HG03342 (cell line): Measurements from ENCODE around the gene COMMD3.

Experiments used
- ATAC-seq: cut with Tn5 transposase; IDR thresholded peaks from one replicate; pipeline ENCODE4 v1.9.1; 2021; ENCODE audit warnings: mild to moderate bottlenecking, moderate library complexity; ENCODE audit not compliant: unreplicated experiment

COMMD3 gene

DNA sequence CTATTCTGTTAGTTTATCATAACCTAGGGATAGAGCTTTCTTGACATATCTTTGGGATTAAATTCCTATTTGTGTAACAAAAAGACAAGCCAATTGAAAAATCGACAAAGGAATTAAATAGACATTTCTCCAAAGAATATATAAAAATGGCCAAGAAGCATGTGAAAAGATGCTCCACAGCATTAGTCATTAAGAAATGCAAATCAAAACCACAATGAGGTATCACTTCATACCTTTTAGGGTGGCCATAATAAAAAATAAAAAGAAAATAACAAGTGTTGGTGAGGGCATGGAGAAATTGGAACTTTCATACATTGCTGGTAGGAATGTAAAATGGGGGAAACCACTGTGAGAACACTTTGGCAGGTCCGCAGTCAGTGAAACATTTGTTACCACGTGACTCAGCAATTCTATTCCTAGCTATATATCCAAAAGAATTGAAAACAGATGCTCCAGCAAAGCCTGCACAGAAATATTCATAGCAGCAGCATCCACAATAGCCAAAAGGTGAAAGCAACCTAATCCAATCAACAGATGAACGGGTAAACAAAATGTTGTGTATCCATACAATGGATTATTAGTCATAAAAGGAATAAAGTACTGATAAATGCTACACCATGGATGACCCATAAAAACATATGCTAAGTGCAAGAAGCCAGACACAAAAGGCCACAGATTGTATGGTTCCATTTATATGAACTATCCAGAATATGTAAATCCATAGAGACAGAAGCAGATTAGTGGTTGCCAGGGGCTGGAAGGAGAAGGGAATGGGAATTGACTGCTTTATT, 49.7 kb downstream of the COMMD3 start:
- ATAC-seq = no peak

DNA sequence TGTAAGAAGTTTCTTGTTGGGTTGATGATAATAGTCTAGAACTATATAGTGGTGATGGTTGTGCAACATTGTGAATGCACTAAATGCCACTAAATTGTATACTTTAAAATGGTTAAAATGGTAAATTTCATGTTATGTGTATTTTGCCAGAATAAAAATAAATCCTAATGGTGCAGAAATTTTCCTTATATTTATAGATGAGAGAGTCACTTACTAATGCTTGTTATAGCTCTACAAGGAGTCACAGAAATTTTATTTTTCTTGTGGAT, 50.2 kb downstream of the COMMD3 start:
- ATAC-seq = no peak

DNA sequence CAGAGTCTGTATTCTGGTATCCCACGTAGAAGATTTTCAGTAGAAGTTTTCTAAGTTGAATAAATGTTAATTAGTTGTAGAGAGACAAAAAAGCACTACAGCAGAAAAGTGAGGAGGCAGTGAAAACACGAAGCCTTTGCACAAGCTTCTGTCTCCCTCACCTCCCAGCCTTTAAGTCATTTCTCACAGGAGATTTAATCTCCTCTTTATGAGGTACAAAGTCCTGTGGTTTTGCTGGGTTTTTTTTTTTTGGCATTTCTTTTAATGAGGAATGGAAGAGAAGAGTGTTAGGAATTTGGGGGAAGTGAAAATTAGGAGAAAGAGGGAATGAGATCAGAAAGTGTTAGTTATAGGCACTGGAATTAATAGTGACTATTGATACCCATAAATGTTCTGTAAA, 50.6 kb downstream of the COMMD3 start:
- ATAC-seq = no peak

DNA sequence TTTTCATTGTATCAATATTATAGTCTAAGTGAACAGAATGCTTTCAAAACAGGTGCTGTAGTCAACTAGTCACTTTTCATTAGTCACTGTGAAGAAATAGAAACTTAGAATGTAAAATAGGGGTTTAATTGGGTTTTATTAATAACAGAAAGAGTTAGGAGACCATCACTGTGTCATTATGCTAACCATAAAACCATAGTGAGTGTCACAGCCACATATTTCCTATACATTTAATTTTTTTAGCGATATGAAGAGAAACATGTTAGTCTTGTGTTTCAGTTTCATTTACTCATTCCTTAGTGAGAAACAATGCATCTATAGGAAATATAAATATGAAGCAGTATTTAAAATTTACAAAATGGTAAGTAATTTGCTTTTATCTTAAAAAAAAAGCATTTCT, 51.3 kb downstream of the COMMD3 start:
- ATAC-seq = no peak

DNA sequence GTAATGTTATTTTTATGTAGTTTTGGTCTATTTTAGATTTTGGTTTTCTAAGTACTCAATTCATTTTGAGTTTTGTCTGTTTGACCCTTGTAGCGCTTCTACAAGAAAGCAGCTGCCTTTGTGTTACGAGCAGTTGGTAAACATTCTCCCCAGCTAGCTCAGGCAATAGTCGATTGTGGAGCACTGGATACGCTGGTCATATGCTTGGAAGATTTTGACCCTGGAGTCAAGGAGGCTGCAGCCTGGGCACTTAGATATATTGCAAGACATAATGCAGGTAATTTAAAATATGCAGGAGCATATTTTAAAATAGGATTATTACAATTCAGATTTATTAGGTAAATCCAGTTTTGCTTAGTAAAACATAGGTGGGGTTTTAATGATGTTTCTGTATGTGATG, 52.2 kb downstream of the COMMD3 start:
- ATAC-seq = no peak

DNA sequence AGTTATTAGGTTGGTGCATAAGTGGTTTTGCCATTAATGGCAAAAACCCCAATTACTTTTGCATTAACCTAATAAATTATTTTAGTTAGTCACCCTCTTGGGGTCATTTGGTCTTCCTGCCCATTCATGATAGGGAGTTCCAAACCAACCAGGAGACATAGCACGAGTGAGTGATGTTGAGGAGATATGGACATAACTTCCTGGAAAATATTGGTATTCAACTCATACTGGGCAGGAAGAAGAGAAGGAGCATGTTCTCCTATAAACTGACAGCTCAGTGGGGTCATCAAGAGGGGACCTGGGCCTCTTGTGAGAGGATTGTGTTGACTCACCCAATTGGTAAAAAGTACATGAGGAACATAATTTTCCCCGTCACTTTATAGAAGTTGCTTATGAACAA, 52.8 kb downstream of the COMMD3 start:
- ATAC-seq = no peak

DNA sequence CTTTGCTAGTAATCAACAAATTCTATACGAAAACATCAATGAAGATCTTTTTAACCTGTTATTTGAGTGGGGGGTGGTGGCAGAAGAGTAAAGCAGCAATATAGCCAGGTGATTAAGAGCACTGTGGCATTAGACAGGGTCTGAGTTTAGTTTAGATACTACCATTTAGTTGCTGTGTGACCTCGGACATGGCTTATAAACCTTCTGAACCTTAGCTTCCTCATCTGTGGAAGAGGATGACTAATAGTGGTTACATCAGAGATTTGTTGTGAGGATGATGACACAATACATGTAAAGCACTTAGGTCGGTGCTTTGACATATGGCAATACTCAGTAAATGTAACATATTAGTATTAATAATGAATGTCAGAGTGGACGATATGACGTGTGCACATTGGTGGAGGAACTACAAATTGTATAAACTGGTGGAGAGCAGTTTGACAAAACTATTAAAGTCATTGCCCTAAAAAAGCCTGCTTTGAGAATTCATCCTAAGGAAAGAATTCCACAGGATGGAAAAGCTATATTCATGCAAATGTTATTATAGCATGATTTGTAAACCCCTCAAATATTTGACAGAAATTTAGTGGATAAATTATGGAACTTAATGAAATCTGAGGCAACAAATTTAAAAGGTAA, 53.4 kb downstream of the COMMD3 start:
- peak; percentile 67 for ATAC-seq
